HG03108 (cell line): ENCODE results near the gene DYRK1A.
"Not testable (repeated sequence)": the region's sequence is repeated elsewhere in the genome, so short reads cannot be mapped to it uniquely, and the experiment has no call there.

Experiments
- ATAC-seq: cut with Tn5 transposase; IDR thresholded peaks from one replicate; pipeline ENCODE4 v1.9.1; 2021; ENCODE audit warnings: moderate library complexity; ENCODE audit not compliant: unreplicated experiment

Gene DYRK1A

DNA sequence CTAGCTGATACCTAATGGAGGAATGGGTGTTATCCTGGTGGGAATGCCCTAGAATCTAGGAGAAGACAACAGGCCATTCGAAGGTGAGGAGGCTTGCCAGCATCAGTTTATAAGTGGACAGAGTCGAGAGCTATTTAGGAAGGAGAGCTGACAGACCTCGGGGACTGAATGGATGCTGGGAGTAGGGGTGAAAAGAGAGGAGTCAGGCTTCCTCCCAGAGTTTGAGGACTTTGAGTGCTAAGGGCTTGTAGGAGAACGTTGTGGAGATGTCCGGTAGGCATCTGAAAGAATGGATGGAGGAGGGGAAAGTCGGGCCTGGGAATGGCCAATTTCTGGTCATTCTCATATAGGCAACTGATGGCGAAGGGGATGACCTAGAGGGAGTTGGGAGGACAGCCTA lies 155.1 kb downstream of the DYRK1A start:
- ATAC-seq: no peak

DNA sequence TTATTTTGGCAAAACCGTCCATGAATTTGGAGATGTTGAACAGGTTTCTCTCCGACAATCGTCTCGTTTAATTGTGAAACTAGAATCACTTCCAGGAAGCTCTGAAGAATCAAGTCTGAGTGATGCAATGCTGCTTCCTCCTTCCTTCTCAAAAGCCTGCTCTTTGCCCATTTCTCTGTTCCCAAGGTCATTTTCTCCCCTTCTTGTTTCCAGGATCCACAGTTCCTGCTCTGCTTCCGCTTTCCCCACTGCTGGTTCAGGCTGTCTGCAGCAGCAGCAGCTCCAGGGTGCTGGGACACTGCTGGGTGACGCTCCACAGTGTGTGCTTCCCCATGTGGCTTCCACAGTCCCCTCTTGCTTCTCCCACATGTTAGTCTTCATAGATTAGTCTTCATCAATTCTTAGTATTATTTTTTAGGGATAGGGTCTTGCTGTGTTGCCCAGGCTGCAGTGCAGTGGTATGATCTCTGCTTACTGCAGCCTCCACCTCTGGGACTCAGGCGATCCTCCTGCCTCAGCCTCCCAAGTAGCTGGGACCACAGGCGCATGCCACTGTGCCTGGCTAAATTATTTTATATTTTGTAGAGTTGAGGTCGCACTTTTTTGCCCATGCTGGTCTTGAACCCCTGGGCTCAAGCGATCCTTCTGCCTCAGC lies 156.2 kb downstream of the DYRK1A start:
- ATAC-seq: no peak

GRCh38 chr21:37524944-37525343 lies 158.4 kb downstream of the DYRK1A start:
- not testable (repeated sequence) for ATAC-seq

GRCh38 chr21:37525810-37526209 lies 159.2 kb downstream of the DYRK1A start:
- ATAC-seq: no peak

DNA sequence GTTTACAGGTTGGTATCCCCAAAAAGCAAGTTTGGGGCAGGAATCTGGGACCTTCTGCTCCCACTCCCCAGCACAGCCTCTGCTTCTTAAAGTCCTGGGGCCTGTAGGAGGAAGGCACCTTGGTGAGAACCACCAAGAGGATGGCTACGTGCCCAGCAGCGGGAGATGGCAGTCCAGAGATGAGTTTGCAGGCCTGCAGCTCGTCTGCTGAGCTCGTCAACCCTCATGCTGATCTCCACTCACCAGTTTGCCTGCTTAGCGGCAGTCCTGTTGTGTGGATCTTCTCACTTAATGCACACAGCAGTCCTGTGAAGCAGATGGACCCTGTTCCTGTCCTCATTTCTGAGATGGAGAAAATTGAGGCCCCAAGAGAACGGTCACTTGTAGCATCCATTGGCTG lies 160.5 kb downstream of the DYRK1A start:
- no peak for ATAC-seq

DNA sequence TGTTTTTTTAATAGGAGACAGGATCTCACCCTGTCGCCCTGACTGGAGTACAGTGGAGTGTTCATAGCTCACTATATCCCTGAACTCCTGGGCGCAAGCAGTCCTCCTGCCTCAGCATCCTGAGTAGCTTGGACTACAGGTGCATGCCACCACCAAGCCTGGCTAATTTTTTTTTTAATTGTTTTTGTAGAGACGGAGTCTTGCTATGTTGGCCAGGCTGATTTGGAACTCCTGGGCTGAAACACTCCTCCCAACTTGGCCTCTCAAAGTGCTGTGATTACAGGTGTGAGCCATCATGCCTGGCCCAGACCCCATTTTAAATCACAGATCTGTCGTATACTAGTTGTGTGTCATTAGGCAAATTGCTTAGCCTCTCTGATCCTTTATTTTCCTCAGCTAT lies 161.1 kb downstream of the DYRK1A start:
- no peak for ATAC-seq

GRCh38 chr21:37528150-37528937 lies 161.8 kb downstream of the DYRK1A start:
- ATAC-seq: no peak

GRCh38 chr21:37529649-37530048 lies 163.1 kb downstream of the DYRK1A start:
- no peak for ATAC-seq

GRCh38 chr21:37530901-37531351 lies 164.4 kb downstream of the DYRK1A start:
- ATAC-seq: no peak

DNA sequence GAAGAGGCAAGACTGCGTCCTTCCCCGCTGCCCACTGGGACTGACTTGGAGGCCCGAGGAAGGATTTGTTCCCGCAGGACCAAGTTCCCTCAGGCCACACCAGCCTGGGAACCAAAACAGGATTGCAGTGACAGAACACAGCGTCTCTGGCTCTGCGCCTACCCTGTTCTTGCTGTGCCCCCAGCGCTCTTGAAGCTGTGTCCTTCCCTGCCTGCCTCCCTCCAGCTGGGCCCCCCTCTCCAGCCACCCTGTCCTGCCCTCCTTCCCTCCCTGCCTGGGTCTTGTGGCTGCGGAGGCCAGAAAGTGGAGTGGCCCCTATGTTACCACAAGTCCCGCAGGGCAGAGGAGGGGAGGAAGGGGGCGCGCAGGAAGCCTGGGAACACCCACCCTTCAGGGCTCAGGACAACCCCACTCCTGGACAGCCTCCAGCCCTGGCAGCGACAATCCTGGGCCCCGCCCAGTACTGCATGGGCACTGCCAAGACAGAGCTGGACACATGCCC lies 164.9 kb downstream of the DYRK1A start:
- ATAC-seq: no peak

GRCh38 chr21:37532868-37533780 lies 166.6 kb downstream of the DYRK1A start:
- ATAC-seq: peak; percentile 53

GRCh38 chr21:37534431-37534830 lies 167.9 kb downstream of the DYRK1A start:
- ATAC-seq: no peak

- ATAC-seq: no peak
Measured at GRCh38 chr21:37535130-37535529, 168.6 kb downstream of the DYRK1A start.

- ATAC-seq: no peak
Measured at GRCh38 chr21:37535672-37536071, 169.1 kb downstream of the DYRK1A start.

DNA sequence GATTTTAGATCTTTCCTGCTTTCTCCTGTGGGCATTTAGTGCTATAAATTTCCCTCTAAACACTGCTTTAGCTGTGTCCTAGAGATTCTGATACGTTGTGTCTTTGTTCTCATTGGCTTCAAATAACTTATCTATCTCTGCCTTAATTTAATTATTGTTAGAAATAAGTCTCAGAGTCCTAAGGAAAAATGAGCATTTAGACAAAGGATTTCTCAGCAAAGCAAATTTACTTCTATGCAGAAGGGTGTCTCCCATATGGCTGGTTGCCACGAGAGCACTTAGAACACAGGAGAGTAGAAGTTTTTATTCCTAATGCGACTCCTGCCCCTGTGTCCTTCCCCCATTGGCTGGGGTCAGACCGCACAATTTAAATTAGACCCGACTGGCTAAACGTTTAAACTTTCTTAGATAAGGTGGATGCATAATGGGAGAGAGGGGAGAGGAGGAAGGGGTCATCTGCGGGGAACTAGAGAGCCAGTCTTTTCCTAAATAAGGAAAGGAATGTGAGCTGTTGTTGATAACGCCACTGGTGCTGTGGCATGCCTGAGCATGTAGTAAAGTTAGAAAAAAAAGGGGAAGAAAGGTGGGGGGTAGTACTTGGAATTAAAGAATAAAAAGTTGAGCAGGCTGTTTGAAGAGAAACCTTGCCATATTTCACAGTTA lies 170.2 kb downstream of the DYRK1A start:
- no peak for ATAC-seq

DNA sequence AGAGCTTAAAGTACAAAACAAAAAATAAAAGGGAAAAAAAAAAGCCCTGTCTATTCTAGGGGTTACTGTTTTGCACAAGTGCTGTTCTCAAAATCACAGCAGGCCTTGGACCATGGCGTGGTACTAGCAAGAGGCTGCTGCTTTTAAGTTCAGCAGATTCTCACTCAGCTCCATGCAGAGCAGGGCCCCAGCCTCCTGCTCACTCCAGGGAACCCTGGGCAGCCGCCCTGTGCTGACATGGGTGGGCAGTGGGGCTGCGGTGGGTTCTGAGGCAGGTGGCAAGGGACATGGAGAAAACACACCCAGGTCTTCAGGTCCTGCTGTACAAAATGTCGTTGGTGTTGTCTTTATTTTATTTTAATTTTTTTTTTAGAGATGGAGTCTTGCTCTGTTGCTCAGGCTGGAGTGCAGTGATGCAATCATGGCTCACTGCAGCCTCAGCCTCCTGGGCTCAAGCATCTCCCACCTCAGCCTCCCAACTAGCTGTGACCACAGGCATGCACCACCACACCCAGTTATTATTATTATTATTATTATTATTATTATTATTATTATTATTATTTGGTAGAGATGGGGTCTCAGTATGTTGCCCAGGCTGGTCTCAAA lies 170.9 kb downstream of the DYRK1A start:
- ATAC-seq: no peak

DNA sequence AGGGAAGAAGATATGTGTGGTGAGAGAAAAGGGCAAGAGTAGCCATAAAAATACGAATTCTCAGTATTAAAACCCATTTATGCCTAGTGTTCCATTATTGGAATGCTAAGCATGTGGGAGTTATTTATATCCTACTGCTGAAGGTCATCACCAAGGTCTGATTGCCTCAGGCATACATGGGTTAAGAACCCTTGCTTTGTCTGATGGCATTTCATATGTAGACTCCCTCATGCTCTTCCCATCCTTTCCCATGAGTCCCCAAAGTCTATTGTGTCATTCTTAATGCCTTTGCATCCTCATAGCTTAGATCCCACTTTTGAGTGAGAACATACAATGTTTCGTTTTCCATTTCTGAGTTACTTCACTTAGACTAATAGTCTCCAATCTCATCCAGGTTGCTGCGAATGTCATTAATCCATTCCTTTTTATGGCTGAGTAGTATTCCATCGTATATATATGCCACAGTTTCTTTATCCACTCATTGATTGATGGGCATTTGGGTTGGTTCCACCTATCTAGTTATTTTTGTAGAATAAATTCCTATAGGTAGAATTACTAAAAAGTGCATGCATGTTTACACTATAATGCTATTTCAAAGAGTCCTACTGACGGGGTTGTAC lies 172.5 kb downstream of the DYRK1A start:
- no peak for ATAC-seq

DNA sequence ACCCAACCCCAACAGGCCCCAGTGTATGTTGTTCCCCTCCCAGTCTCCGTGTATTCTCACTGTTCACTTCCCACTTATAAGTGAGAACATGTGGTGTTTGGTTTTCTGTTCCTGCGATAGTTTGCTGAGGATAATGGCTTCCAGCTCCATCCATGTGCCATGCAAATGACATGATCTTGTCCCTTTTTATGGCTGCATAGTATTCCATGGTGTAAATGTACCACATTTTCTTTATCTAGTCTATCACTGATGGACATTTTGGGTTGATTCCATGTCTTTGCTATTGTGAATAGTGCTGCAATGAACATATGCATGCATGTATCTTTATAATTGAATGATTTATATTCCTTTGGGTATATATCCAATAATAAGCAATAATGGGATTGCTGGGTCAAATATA lies 174.6 kb downstream of the DYRK1A start:
- not testable (repeated sequence) for ATAC-seq

DNA sequence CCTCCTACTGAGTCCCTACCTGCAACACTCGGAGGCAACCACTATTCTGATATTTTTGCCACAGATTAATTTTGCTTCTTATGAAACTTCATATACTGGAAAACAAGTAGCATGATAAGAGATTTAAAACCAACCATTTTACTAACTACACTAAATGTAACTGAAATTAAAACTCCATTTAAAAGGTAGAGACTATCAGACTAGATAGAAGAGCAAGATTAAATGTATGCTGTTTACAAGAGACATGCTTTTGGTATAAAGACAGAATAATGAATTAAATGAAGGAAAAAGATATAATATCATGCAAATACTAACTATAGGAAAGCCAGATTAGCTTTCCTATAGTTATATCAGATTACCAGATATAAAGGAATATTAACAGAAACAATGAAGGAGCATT lies 175.9 kb downstream of the DYRK1A start:
- no peak for ATAC-seq
